HFFc6 (cell line): ENCODE data around the gene FFAR1. TPM values are rescaled to one million over a fixed set of nuclear protein-coding genes. Genes with fewer than 3 reads are reported as not detected.

ENCODE experiments used
- DNase-seq: peaks from one replicate; pipeline ENCODE4 v3.0.0-alpha.2; 2018
- H3K27ac Mint-ChIP-seq: 2 replicates; pipeline ENCODE4 v1.8.0; 2020; ENCODE audit warnings: mild to moderate bottlenecking, mixed read lengths
- H3K27me3 Mint-ChIP-seq: 2 replicates; pipeline ENCODE4 v1.8.0; 2021; ENCODE audit warnings: mild to moderate bottlenecking, moderate library complexity, mixed read lengths; ENCODE audit not compliant: insufficient read depth
- H3K36me3 Mint-ChIP-seq: 2 replicates; pipeline ENCODE4 v1.8.0; 2021; ENCODE audit warnings: low read depth, mixed read lengths
- H3K4me1 Mint-ChIP-seq: 2 replicates; pipeline ENCODE4 v1.8.0; 2020; ENCODE audit warnings: low read depth, mixed read lengths
- H3K4me3 Mint-ChIP-seq: 2 replicates; pipeline ENCODE4 v1.8.0; 2020; ENCODE audit warnings: mild to moderate bottlenecking, moderate library complexity, mixed read lengths
- H3K9me3 Mint-ChIP-seq: 2 replicates; pipeline ENCODE4 v1.8.0; 2020; ENCODE audit warnings: mild to moderate bottlenecking, mixed read lengths
- CTCF ChIP-seq: fragments of 200-600 bp; sonication (generic); IDR thresholded peaks from 2 replicates; pipeline ENCODE4 v1.5.0; 2021; ENCODE audit warnings: antibody characterized with exemption, mild to moderate bottlenecking
- total RNA-seq, 6 experiments: library from RNA; stranded (reverse); fragmentation: NEBNext Ultra II Directional; extraction: Animal tissue kit (Norgen Biotek cat#: 25700); gene quantifications; 2 replicates in 1 of 6; 3 replicates in 5 of 6; pipeline ENCODE4 v1.2.3, GENCODE V29; 2021

Gene FFAR1
- total RNA-seq, 6 experiments from 2014 or later = not detected

- no peak for TF ChIP-seq CTCF
- no peak for DNase-seq
- H3K4me1 Mint-ChIP-seq = peaks cover 15% of the 10 kb centered on the region
- no peak overlapping the region for H3K27ac Mint-ChIP-seq
- no peak overlapping the region for H3K4me3 Mint-ChIP-seq
- peaks cover 5% of the 10 kb centered on the region; the same call in 1 of the 2 replicates for H3K36me3 Mint-ChIP-seq
- peaks cover 8% of the 10 kb centered on the region for H3K9me3 Mint-ChIP-seq
- H3K27me3 Mint-ChIP-seq = peaks cover 12% of the 10 kb centered on the region
Measured at GRCh38 chr19:35321291-35321690, 26.4 kb upstream of the FFAR1 start.

GRCh38 chr19:35322014-35322413, 25.7 kb upstream of the FFAR1 start:
- Mint-ChIP-seq H3K36me3 (peaks cover 5% of the 10 kb centered on the region; the same call in 1 of the 2 replicates), H3K27ac (no peak overlapping the region), H3K9me3 (peaks cover 8% of the 10 kb centered on the region), H3K4me1 (peaks cover 15% of the 10 kb centered on the region), H3K4me3 (no peak overlapping the region), H3K27me3 (peaks cover 13% of the 10 kb centered on the region)
- TF ChIP-seq CTCF = no peak
- DNase-seq = no peak

DNA sequence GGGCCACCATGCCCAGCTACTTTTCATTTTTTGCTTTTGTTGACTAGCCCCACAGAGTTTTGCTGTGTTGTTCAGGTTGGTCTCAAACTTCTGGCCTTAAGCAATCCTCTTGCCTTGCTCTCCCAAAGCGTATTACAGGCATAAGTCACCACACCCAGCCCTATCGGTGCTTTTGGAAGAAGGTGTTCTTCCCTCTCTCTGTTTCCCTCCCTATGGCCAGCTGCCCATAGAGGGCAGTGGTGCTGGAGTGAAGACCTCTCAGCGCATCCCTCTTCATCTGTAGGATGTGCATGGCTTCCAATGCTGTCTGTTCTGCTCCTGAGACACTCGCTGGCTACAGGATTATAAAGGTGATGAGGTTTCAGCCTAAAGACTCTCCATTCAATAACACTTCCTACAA, 20.1 kb upstream of the FFAR1 start:
- H3K9me3 Mint-ChIP-seq = peaks cover under 1% of the 10 kb centered on the region; the same call in 1 of the 2 replicates
- peaks cover 47% of the 10 kb centered on the region for H3K27me3 Mint-ChIP-seq
- DNase-seq = no peak
- H3K27ac Mint-ChIP-seq = no peak overlapping the region
- no peaks in the 10 kb centered on the region for H3K36me3 Mint-ChIP-seq
- no peaks in the 10 kb centered on the region for H3K4me1 Mint-ChIP-seq
- no peak overlapping the region for H3K4me3 Mint-ChIP-seq
- TF ChIP-seq CTCF = peak; percentile 41; the same call in 1 of the 2 replicates

GRCh38 chr19:35328851-35329285, 18.8 kb upstream of the FFAR1 start, which contains the start of gene CD22:
Gene CD22, plus strand, starts transcription at chr19:35329187. Its CDS starts 2,854 bp downstream, at chr19:35332041.
- no peak for DNase-seq
- no peak within 1 kb of the TSS for H3K4me3 Mint-ChIP-seq
- H3K27me3 Mint-ChIP-seq = peaks cover 56% of the 10 kb centered on the region
- no peaks in the 10 kb centered on the region for H3K9me3 Mint-ChIP-seq
- no peaks in the 10 kb centered on the region for H3K36me3 Mint-ChIP-seq
- H3K27ac Mint-ChIP-seq = no peak within 1 kb of the TSS
- H3K4me1 Mint-ChIP-seq = no peaks in the 10 kb centered on the region
- TF ChIP-seq CTCF = no peak

GRCh38 chr19:35329323-35329722, 18.4 kb upstream of the FFAR1 start:
- Mint-ChIP-seq H3K4me3 (no peak overlapping the region), H3K27ac (no peak overlapping the region), H3K36me3 (no peaks in the 10 kb centered on the region), H3K27me3 (peaks cover 57% of the 10 kb centered on the region), H3K9me3 (no peaks in the 10 kb centered on the region), H3K4me1 (no peaks in the 10 kb centered on the region)
- no peak for TF ChIP-seq CTCF
- no peak for DNase-seq

DNA sequence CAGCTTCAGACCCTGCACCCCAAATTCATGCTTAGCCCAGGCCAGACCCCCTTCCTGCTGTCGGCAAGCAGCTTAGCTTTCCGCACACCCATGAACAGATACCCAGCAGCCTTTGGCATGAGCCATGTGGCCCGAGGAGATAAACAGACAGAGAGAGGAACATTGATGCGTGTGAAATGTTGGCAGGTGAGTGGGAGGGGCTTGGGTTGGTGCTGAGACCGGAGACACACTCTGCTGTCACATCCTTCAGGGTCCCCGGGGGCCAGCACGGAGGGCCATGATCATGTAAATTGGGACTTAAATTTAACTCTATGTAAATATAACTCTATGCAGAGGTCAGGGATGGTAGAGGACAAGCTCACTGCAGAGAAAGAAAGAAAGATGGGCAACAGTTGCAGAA, 17.2 kb upstream of the FFAR1 start:
- H3K4me1 Mint-ChIP-seq = no peaks in the 10 kb centered on the region

More for the DNA sequence above, 17.2 kb upstream of the FFAR1 start:
- no peak for TF ChIP-seq CTCF
- no peak for DNase-seq
- Mint-ChIP-seq H3K4me3 (no peak overlapping the region), H3K36me3 (no peaks in the 10 kb centered on the region), H3K27me3 (peaks cover 62% of the 10 kb centered on the region), H3K9me3 (no peaks in the 10 kb centered on the region), H3K27ac (no peak overlapping the region)
